Loucy (cell line): ENCODE results near the gene SCUBE2.

Experiments
- H2AFZ ChIP-seq: fragments of 200-600 bp; sonication (generic); 2 replicates; pipeline ENCODE4 v1.6.0; 2016; ENCODE audit warnings: antibody characterized with exemption, mild to moderate bottlenecking, low read length, moderate library complexity
- H3F3A ChIP-seq: fragments of 200-600 bp; 2 replicates; pipeline ENCODE4 v1.6.0; 2016; ENCODE audit warnings: antibody characterized with exemption, low read depth, mild to moderate bottlenecking
- H3K27me3 ChIP-seq: fragments of 200-600 bp; sonication (generic); 2 replicates; pipeline ENCODE4 v1.6.1; 2014; ENCODE audit warnings: low read length, mild to moderate bottlenecking; ENCODE audit not compliant: insufficient read depth, poor library complexity, severe bottlenecking
- H3K36me3 ChIP-seq: fragments of 200-600 bp; sonication (generic); 2 replicates; pipeline ENCODE4 v1.6.1; 2016; ENCODE audit warnings: low read length; ENCODE audit not compliant: insufficient read depth
- H3K4me1 ChIP-seq: fragments of 200-600 bp; sonication (generic); 2 replicates; pipeline ENCODE4 v1.5.1; 2014; ENCODE audit warnings: low read length, mild to moderate bottlenecking; ENCODE audit not compliant: insufficient read depth, poor library complexity, severe bottlenecking
- H3K4me2 ChIP-seq: fragments of 200-600 bp; sonication (generic); 2 replicates; pipeline ENCODE4 v1.6.0; 2014; ENCODE audit warnings: antibody characterized with exemption, low read length, low read depth, mild to moderate bottlenecking; ENCODE audit not compliant: poor library complexity, severe bottlenecking
- H3K4me3 ChIP-seq: fragments of 200-600 bp; sonication (generic); 2 replicates; pipeline ENCODE4 v1.5.1; 2014; ENCODE audit warnings: low read length, mild to moderate bottlenecking, mixed read lengths; ENCODE audit not compliant: poor library complexity, severe bottlenecking
- H3K79me2 ChIP-seq: fragments of 200-600 bp; sonication (generic); 2 replicates; pipeline ENCODE4 v1.6.1; 2014; ENCODE audit warnings: low read length; ENCODE audit not compliant: insufficient read depth
- H3K9ac ChIP-seq: fragments of 200-600 bp; sonication (generic); 2 replicates; pipeline ENCODE4 v1.6.0; 2014; ENCODE audit warnings: mild to moderate bottlenecking, low read depth, low read length, moderate library complexity; ENCODE audit not compliant: poor library complexity, severe bottlenecking
- H3K9me2 ChIP-seq: fragments of 200-600 bp; sonication (generic); replicated peaks from 2 replicates; pipeline ENCODE4 v1.6.1; 2016; ENCODE audit warnings: low read depth, low read length, mixed read lengths
- H3K9me3 ChIP-seq: fragments of 200-600 bp; sonication (generic); 2 replicates; pipeline ENCODE4 v1.6.1; 2014; ENCODE audit warnings: mild to moderate bottlenecking, antibody characterized with exemption, low read length, low read depth; ENCODE audit not compliant: insufficient read depth
- H4K20me1 ChIP-seq: fragments of 200-600 bp; sonication (generic); 2 replicates; pipeline ENCODE4 v1.6.0; 2014; ENCODE audit warnings: antibody characterized with exemption, low read length, mild to moderate bottlenecking; ENCODE audit not compliant: insufficient read depth, poor library complexity, severe bottlenecking
- EZH2phosphoT487 ChIP-seq: fragments of 200-600 bp; IDR thresholded peaks from 2 replicates; pipeline ENCODE4 v1.6.1; 2018; ENCODE audit warnings: antibody characterized with exemption, mild to moderate bottlenecking, moderate library complexity, borderline replicate concordance
- TF ChIP-seq, protein P1 (sequence below): fragments of 200-600 bp; sonication (generic); conservative IDR thresholded peaks from 2 replicates; pipeline ENCODE4 v1.5.1; 2014; ENCODE audit warnings: mild to moderate bottlenecking, antibody characterized with exemption, low read length

SCUBE2 gene

GRCh38 chr11:9081153-9081552 is 10.2 kb downstream of the SCUBE2 start:
- Histone ChIP-seq H4K20me1 (no peaks in the 10 kb centered on the region), H3K79me2 (no peaks in the 10 kb centered on the region), H3K4me2 (no peak overlapping the region), H3K27me3 (no peaks in the 10 kb centered on the region), H3K36me3 (no peaks in the 10 kb centered on the region), H3K4me1 (no peaks in the 10 kb centered on the region), H3K9ac (no peak overlapping the region), H3K9me2 (no peaks in the 10 kb centered on the region), H3K9me3 (no peaks in the 10 kb centered on the region), H3K4me3 (no peak overlapping the region), H2AFZ (no peak overlapping the region), H3F3A (no peaks in the 10 kb centered on the region)
- no peak for TF ChIP-seq EZH2phosphoT487
- TF ChIP-seq, protein P1, sequence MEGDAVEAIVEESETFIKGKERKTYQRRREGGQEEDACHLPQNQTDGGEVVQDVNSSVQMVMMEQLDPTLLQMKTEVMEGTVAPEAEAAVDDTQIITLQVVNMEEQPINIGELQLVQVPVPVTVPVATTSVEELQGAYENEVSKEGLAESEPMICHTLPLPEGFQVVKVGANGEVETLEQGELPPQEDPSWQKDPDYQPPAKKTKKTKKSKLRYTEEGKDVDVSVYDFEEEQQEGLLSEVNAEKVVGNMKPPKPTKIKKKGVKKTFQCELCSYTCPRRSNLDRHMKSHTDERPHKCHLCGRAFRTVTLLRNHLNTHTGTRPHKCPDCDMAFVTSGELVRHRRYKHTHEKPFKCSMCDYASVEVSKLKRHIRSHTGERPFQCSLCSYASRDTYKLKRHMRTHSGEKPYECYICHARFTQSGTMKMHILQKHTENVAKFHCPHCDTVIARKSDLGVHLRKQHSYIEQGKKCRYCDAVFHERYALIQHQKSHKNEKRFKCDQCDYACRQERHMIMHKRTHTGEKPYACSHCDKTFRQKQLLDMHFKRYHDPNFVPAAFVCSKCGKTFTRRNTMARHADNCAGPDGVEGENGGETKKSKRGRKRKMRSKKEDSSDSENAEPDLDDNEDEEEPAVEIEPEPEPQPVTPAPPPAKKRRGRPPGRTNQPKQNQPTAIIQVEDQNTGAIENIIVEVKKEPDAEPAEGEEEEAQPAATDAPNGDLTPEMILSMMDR = no peak

GRCh38 chr11:9078113-9079086 is 13.0 kb downstream of the SCUBE2 start:
- Histone ChIP-seq H3K4me2 (no peak overlapping the region), H3K4me1 (no peaks in the 10 kb centered on the region), H3K4me3 (no peak overlapping the region), H3K79me2 (no peaks in the 10 kb centered on the region), H3F3A (no peaks in the 10 kb centered on the region), H3K27me3 (no peaks in the 10 kb centered on the region), H3K9me3 (no peaks in the 10 kb centered on the region), H4K20me1 (no peaks in the 10 kb centered on the region), H3K9ac (no peak overlapping the region), H3K36me3 (no peaks in the 10 kb centered on the region), H3K9me2 (no peaks in the 10 kb centered on the region), H2AFZ (no peak overlapping the region)
- TF ChIP-seq, protein P1 = peak; percentile 40
- no peak for TF ChIP-seq EZH2phosphoT487

DNA sequence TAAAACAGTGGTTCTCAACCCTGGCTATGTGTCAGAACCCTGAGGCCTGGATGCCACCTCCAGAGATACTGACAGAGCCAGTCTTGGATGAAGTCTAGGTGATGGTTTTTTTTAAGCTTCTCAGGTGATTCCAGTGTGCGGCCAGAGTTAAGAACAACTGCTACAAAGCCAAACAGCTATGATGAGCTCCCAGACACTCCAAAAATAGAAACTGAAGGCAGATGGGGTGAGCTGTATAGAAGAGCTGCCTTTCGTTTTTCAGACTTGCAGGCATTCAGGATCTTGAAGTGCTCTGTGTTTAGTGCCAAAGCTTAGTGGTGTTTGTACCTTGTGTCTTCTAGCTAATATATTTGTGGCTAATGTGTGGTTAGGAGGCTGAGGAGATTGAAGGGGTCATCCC is 14.2 kb downstream of the SCUBE2 start:
- H3K36me3 ChIP-seq = no peaks in the 10 kb centered on the region
- H4K20me1 ChIP-seq = no peaks in the 10 kb centered on the region
- no peak overlapping the region for H3K9ac ChIP-seq
- H3K27me3 ChIP-seq = no peaks in the 10 kb centered on the region
- no peaks in the 10 kb centered on the region for H3K9me3 ChIP-seq
- no peak for TF ChIP-seq EZH2phosphoT487
- no peaks in the 10 kb centered on the region for H3K4me1 ChIP-seq
- no peaks in the 10 kb centered on the region for H3K79me2 ChIP-seq
- H3K4me3 ChIP-seq = no peak overlapping the region
- no peaks in the 10 kb centered on the region for H3K9me2 ChIP-seq
- H2AFZ ChIP-seq = no peak overlapping the region
- H3K4me2 ChIP-seq = no peak overlapping the region
- H3F3A ChIP-seq = no peaks in the 10 kb centered on the region
